Calu3 (cell line): Measurements from ENCODE around the gene EPHB3. TPM values are rescaled to one million over a fixed set of nuclear protein-coding genes. Genes with fewer than 3 reads are reported as not detected.

Experiments
- BruUV-seq: library from RNA; stranded (reverse); fragments of 400-500 nt; replicated peaks from 2 replicates; lab custom pipeline; 2021; lab: Mats Ljungman, UMichigan
- CTCF ChIA-PET: fragments of 300-600 bp; sonication (Branson Sonifier 250); formaldehyde crosslinking; loops from one replicate; lab custom pipeline; 2022; ENCODE audit warnings: antibody characterized with exemption; lab: Charles Lee
- DNase-seq: peaks from one replicate; pipeline ENCODE4 v3.0.0; 2022
- H3K27ac Mint-ChIP-seq: one replicate; pipeline ENCODE4 v1.8.0; 2022; ENCODE audit warnings: mixed read lengths; ENCODE audit not compliant: unreplicated experiment
- H3K27me3 Mint-ChIP-seq: one replicate; pipeline ENCODE4 v1.8.0; 2022; ENCODE audit warnings: mixed read lengths; ENCODE audit not compliant: unreplicated experiment
- H3K36me3 Mint-ChIP-seq: one replicate; pipeline ENCODE4 v1.8.0; 2022; ENCODE audit warnings: mild to moderate bottlenecking, moderate library complexity, mixed read lengths; ENCODE audit not compliant: insufficient read depth, unreplicated experiment
- H3K4me1 Mint-ChIP-seq: one replicate; pipeline ENCODE4 v1.8.0; 2022; ENCODE audit warnings: mild to moderate bottlenecking, low read depth, mixed read lengths; ENCODE audit not compliant: unreplicated experiment
- H3K4me3 Mint-ChIP-seq: one replicate; pipeline ENCODE4 v1.8.0; 2022; ENCODE audit warnings: mild to moderate bottlenecking, low read depth, moderate library complexity, mixed read lengths; ENCODE audit not compliant: unreplicated experiment
- H3K9me3 Mint-ChIP-seq: one replicate; pipeline ENCODE4 v1.8.0; 2022; ENCODE audit warnings: low read depth, mixed read lengths; ENCODE audit not compliant: unreplicated experiment
- CTCF ChIP-seq: fragments of 200-600 bp; IDR thresholded peaks from one replicate; pipeline ENCODE4 v1.8.0; 2022; ENCODE audit warnings: antibody characterized with exemption; ENCODE audit not compliant: unreplicated experiment
- intact Hi-C: fragments of 100-400 bp; cut with micrococcal nuclease; formaldehyde crosslinking; loops from one replicate; pipeline ENCODE4 v1.10.0; 2022; ENCODE audit not compliant: unreplicated experiment
- total RNA-seq: library from RNA; stranded (reverse); gene quantifications from 2 replicates; pipeline ENCODE4 v1.2.3, GENCODE V29; 2022

The EPHB3 gene
- total RNA-seq, 1 experiment from 2014 or later: 2.5 TPM

GRCh38 chr3:184591789-184592188 is 30.2 kb downstream of the EPHB3 start:
- no peaks in the 10 kb centered on the region for H3K27me3 Mint-ChIP-seq
- intact Hi-C loops: no loop called here
- CTCF ChIA-PET: interaction anchor here (0.9 kb wide), 1 partner anchor 10 kb away, joined by 4 read pairs; no protein-coding TSS in a partner anchor
- H3K36me3 Mint-ChIP-seq: no peaks in the 10 kb centered on the region
- no peak for DNase-seq
- BruUV-seq: no TSS peak
- TF ChIP-seq CTCF: no peak
- no peak overlapping the region for H3K4me3 Mint-ChIP-seq
- H3K9me3 Mint-ChIP-seq: no peaks in the 10 kb centered on the region
- H3K4me1 Mint-ChIP-seq: no peaks in the 10 kb centered on the region
- H3K27ac Mint-ChIP-seq: no peak overlapping the region

- no peak for DNase-seq
- CTCF ChIA-PET: interaction anchor here (0.6 to 0.9 kb wide), 2 partner anchors 9 to 64 kb away, joined by 4 read pairs; no protein-coding TSS in a partner anchor
- H3K36me3 Mint-ChIP-seq: no peaks in the 10 kb centered on the region
- no TSS peak for BruUV-seq
- H3K27ac Mint-ChIP-seq: no peak overlapping the region
- no peak overlapping the region for H3K4me3 Mint-ChIP-seq
- no peak for TF ChIP-seq CTCF
- H3K27me3 Mint-ChIP-seq: no peaks in the 10 kb centered on the region
- intact Hi-C loops: no loop called here
- no peaks in the 10 kb centered on the region for H3K4me1 Mint-ChIP-seq
- H3K9me3 Mint-ChIP-seq: no peaks in the 10 kb centered on the region
These were observed 31.0 kb downstream of the EPHB3 start for GRCh38 chr3:184592371-184593219.

GRCh38 chr3:184593220-184593927 is 31.8 kb downstream of the EPHB3 start:
- no TSS peak for BruUV-seq
- no peaks in the 10 kb centered on the region for H3K27me3 Mint-ChIP-seq

More at GRCh38 chr3:184593220-184593927, 31.8 kb downstream of the EPHB3 start:
- intact Hi-C loops: no loop called here
- no peaks in the 10 kb centered on the region for H3K4me1 Mint-ChIP-seq
- no peak for DNase-seq
- no peak overlapping the region for H3K4me3 Mint-ChIP-seq
- CTCF ChIA-PET: interaction anchor here (0.6 kb wide), 2 partner anchors 64 to 667 kb away, joined by 4 read pairs; no protein-coding TSS in a partner anchor
- TF ChIP-seq CTCF: no peak
- H3K36me3 Mint-ChIP-seq: no peaks in the 10 kb centered on the region
- no peak overlapping the region for H3K27ac Mint-ChIP-seq
- H3K9me3 Mint-ChIP-seq: no peaks in the 10 kb centered on the region
